ENCODE results near the gene KLHL22. TPM values are rescaled to one million over a fixed set of nuclear protein-coding genes. Genes with fewer than 3 reads are reported as not detected.
A peak's percentile ranks its signal among the peaks of the same experiment; 100 is the strongest.

KLHL22 gene
- total RNA-seq, 4 donors from 2014 or later, result 12.3 to 29.7 (median 18.3) TPM

- H3K9me3 ChIP-seq, result no peaks in the 10 kb centered on the region
- DNase-seq (ENCODE audit: low spot score in 2 of 2), result peak; percentile 62 to 79
- H3K36me3 ChIP-seq, result peaks cover 16% of the 10 kb centered on the region
- peak overlapping the region; percentile 59 for H3K4me3 ChIP-seq
- WGBS, result 44% methylated on average over 6 of the region's 6 CpGs
- TF ChIP-seq POLR2A (IDR thresholded peaks at IDR 0.05) (no peak), POLR2AphosphoS5 (IDR thresholded peaks at IDR 0.05) (no peak), EP300 (IDR thresholded peaks at IDR 0.05) (no peak), CTCF (IDR thresholded peaks at IDR 0.05) (no peak)
- H3K27me3 ChIP-seq, result peaks cover 37% of the 10 kb centered on the region
- H3K4me1 ChIP-seq, result peaks cover 36% of the 10 kb centered on the region
- peak overlapping the region; percentile 72 for H3K27ac ChIP-seq
Observed at GRCh38 chr22:20438427-20438677, 57.2 kb downstream of the KLHL22 start.

GRCh38 chr22:20437613-20438426 is 57.8 kb downstream of the KLHL22 start, which contains the start of gene SCARF2:
Gene SCARF2 (minus strand): TSS chr22:20437825. CDS start chr22:20437754, 71 bp downstream.
- Histone ChIP-seq H3K4me3 (peak within 1 kb of the TSS; percentile 59), H3K27ac (peak within 1 kb of the TSS; percentile 72), H3K4me1 (peaks cover 36% of the 10 kb centered on the region), H3K36me3 (peaks cover 11% of the 10 kb centered on the region), H3K9me3 (no peaks in the 10 kb centered on the region), H3K27me3 (peaks cover 37% of the 10 kb centered on the region)
- TF ChIP-seq POLR2A (IDR thresholded peaks at IDR 0.05) (no peak), POLR2AphosphoS5 (IDR thresholded peaks at IDR 0.05) (no peak)
- peak in 1 of 2 donors; percentile 74 for DNase-seq (ENCODE audit: low spot score in 2 of 2)
- 10% methylated on average over 19 of the region's 95 CpGs for WGBS

- Histone ChIP-seq H3K9me3 (no peaks in the 10 kb centered on the region), H3K36me3 (peaks cover 2% of the 10 kb centered on the region), H3K27ac (peak overlapping the region; percentile 30), H3K4me3 (peak overlapping the region; percentile 59), H3K4me1 (peaks cover 36% of the 10 kb centered on the region), H3K27me3 (peaks cover 44% of the 10 kb centered on the region)
- 1% methylated on average over 49 of the region's 61 CpGs for WGBS
- no peak for TF ChIP-seq POLR2A (IDR thresholded peaks at IDR 0.05)
- TF ChIP-seq POLR2AphosphoS5 (IDR thresholded peaks at IDR 0.05), result no peak
- TF ChIP-seq EP300 (IDR thresholded peaks at IDR 0.05), result no peak
- TF ChIP-seq CTCF (IDR thresholded peaks at IDR 0.05), result no peak
- peak in 1 of 2 donors; percentile 72 for DNase-seq (ENCODE audit: low spot score in 2 of 2)
Observed at GRCh38 chr22:20436768-20437612, 58.6 kb downstream of the KLHL22 start.

GRCh38 chr22:20436307-20436767 is 59.3 kb downstream of the KLHL22 start:
- H3K27ac ChIP-seq, result peak overlapping the region; percentile 30
- DNase-seq (ENCODE audit: low spot score in 2 of 2), result peak in 1 of 2 donors; percentile 68
- H3K4me3 ChIP-seq, result peak overlapping the region; percentile 59
- under 1% methylated on average over 25 of the region's 56 CpGs for WGBS
- peaks cover 50% of the 10 kb centered on the region for H3K27me3 ChIP-seq
- no peaks in the 10 kb centered on the region for H3K36me3 ChIP-seq
- no peaks in the 10 kb centered on the region for H3K9me3 ChIP-seq
- TF ChIP-seq CTCF (IDR thresholded peaks at IDR 0.05) (no peak), POLR2A (IDR thresholded peaks at IDR 0.05) (no peak), EP300 (IDR thresholded peaks at IDR 0.05) (no peak), POLR2AphosphoS5 (IDR thresholded peaks at IDR 0.05) (no peak)
- H3K4me1 ChIP-seq, result peaks cover 42% of the 10 kb centered on the region

- peak in 1 of 2 donors; percentile 60 for DNase-seq (ENCODE audit: low spot score in 2 of 2)
- no peaks in the 10 kb centered on the region for H3K9me3 ChIP-seq
- H3K4me1 ChIP-seq, result peaks cover 49% of the 10 kb centered on the region
- H3K36me3 ChIP-seq, result no peaks in the 10 kb centered on the region
- no peak for TF ChIP-seq CTCF (IDR thresholded peaks at IDR 0.05)
- no peak for TF ChIP-seq EP300 (IDR thresholded peaks at IDR 0.05)
- no peak for TF ChIP-seq POLR2AphosphoS5 (IDR thresholded peaks at IDR 0.05)
- no peak for TF ChIP-seq POLR2A (IDR thresholded peaks at IDR 0.05)
- peak overlapping the region; percentile 59 for H3K4me3 ChIP-seq
- peaks cover 56% of the 10 kb centered on the region for H3K27me3 ChIP-seq
- 58% methylated on average over 9 of the region's 11 CpGs for WGBS
- H3K27ac ChIP-seq, result no peak overlapping the region
Observed at GRCh38 chr22:20435436-20436306, 59.9 kb downstream of the KLHL22 start.
